Upper lobe of left lung (tissue), 6 donors: Measurements from ENCODE around the gene FOXL1. TPM values are rescaled to one million over a fixed set of nuclear protein-coding genes. Genes with fewer than 3 reads are reported as not detected.

ENCODE experiments used
- ATAC-seq, 2 donors: fragments of 200-7000 bp; cut with Tn5 transposase; one replicate each; pipeline ENCODE4 v1.9.1; 2022; ENCODE audit warnings: mild to moderate bottlenecking in 2 of 2, moderate library complexity in 2 of 2; ENCODE audit not compliant: low FRiP score in 2 of 2
- DNase-seq, 2 donors: peaks; one replicate each; pipeline ENCODE4 v3.0.0-alpha.2; 2019 to 2020
- H3K27ac ChIP-seq, 4 donors: fragments of 200-600 bp; sonication (generic); one replicate each; pipeline ENCODE4 v1.5.1; 2016 to 2019
- H3K27me3 ChIP-seq, 4 donors: fragments of 200-600 bp; sonication (generic); one replicate each; pipeline ENCODE4 v1.5.1; 2017 to 2019
- H3K36me3 ChIP-seq, 4 donors: fragments of 200-600 bp; sonication (generic); one replicate each; pipeline ENCODE4 v1.5.1; 2016 to 2019
- H3K4me1 ChIP-seq, 4 donors: fragments of 200-600 bp; sonication (generic); one replicate each; pipeline ENCODE4 v1.5.1; 2018 to 2019
- H3K4me3 ChIP-seq, 4 donors: fragments of 200-600 bp; sonication (generic); one replicate each; pipeline ENCODE4 v1.5.1; 2017 to 2019; ENCODE audit warnings: mild to moderate bottlenecking in 2 of 4, moderate library complexity in 1 of 4
- H3K9me3 ChIP-seq, 4 donors: fragments of 200-600 bp; sonication (generic); one replicate each; pipeline ENCODE4 v1.5.1; 2018 to 2019
- CTCF ChIP-seq, 6 experiments: fragments of 450-650 bp in 4 of 6; fragments of 200-600 bp in 2 of 6; sonication (generic) in 2 of 6; IDR thresholded peaks; one replicate each; pipeline ENCODE4 v1.5.1; 2016 to 2019; ENCODE audit warnings: antibody characterized with exemption in 6 of 6
- EP300 ChIP-seq, 4 donors: sonication (generic); formaldehyde crosslinking; IDR thresholded peaks; one replicate each; pipeline ENCODE4 v1.5.1; 2017; ENCODE audit warnings: antibody characterized with exemption in 4 of 4, control low read depth in 2 of 4
- POLR2A ChIP-seq, 4 donors: fragments of 450-650 bp; IDR thresholded peaks; one replicate each; pipeline ENCODE4 v1.5.1; 2016 to 2017; ENCODE audit warnings: antibody characterized with exemption in 4 of 4, mild to moderate bottlenecking in 2 of 4
- POLR2AphosphoS5 ChIP-seq, 2 donors: sonication (generic); formaldehyde crosslinking; IDR thresholded peaks; one replicate each; pipeline ENCODE4 v1.5.1; 2017; ENCODE audit warnings: antibody characterized with exemption in 2 of 2
- WGBS, 2 donors: methylation state at CpG; one replicate each; pipeline ENCODE4 v1.1.5; 2017 to 2018; 5-methylcytosine and 5-hydroxymethylcytosine counted together
- total RNA-seq, 6 donors: library from RNA; depleted of rRNA in 4 of 6; stranded (reverse); fragments of >200 nt in 4 of 6; gene quantifications; one replicate each; pipeline versions ENCODE4 v1.1.0 to v1.2.1, GENCODE V29; 2016 to 2021
- donor health status: DM: no; HTN: no; CAD: no; lungs with moderate emphysema.
- donor health status: DM: no; HTN: yes; CAD: no; lungs with severe emphysema.

Gene FOXL1
- total RNA-seq, 6 donors from 2014 or later, result 0.22 to 2.2 (median 0.49) TPM; not detected in 1

- H3K4me1 ChIP-seq, result no peaks in the 10 kb centered on the region
- no peak overlapping the region for H3K27ac ChIP-seq
- H3K36me3 ChIP-seq, result no peaks in the 10 kb centered on the region
- no peak for TF ChIP-seq POLR2A (IDR thresholded peaks at IDR 0.05)
- TF ChIP-seq CTCF (IDR thresholded peaks at IDR 0.05), result no peak
- no peak for TF ChIP-seq POLR2AphosphoS5 (IDR thresholded peaks at IDR 0.05)
- TF ChIP-seq EP300 (IDR thresholded peaks at IDR 0.05), result no peak
- H3K4me3 ChIP-seq, result no peak overlapping the region
- H3K27me3 ChIP-seq, result no peaks in the 10 kb centered on the region
- 70 to 73% methylated on average over 9 of the region's 9 CpGs for whole genome bisulfite sequencing, 2 donors
- no peak for ATAC-seq
- DNase-seq, result no peak
- no peaks in the 10 kb centered on the region for H3K9me3 ChIP-seq
Measured at GRCh38 chr16:86631444-86631843, 53.1 kb downstream of the FOXL1 start.

Other genes starting within 250 kb of the FOXL1 start
- 10 to 100 TPM in 5 of 6 donors, 1 to 10 TPM in 1; 6.3 to 73.6 (median 24.5) TPM for gene FOXF1, start 68.0 kb upstream of the FOXL1 start, total RNA-seq
- 10 to 100 TPM; 13.8 to 39.8 (median 22.0) TPM for gene MTHFSD, start 23.3 kb upstream of the FOXL1 start, total RNA-seq
- gene FOXC2, start 11.7 kb upstream of the FOXL1 start, total RNA-seq, result 1 to 10 TPM in 1 of 6 donors, under 1 TPM in 3, not detected in 2; 0.39 to 1.9 (median 0.56) TPM